HCT116 (cell line): ENCODE results near the gene CLASP1. TPM values are rescaled to one million over a fixed set of nuclear protein-coding genes. Genes with fewer than 3 reads are reported as not detected.
A peak's percentile ranks its signal among the peaks of the same experiment; 100 is the strongest.

Experiments used
- ATAC-seq: fragments of 200-7000 bp; cut with Tn5 transposase; 2 replicates; pipeline ENCODE4 v1.9.1; 2020; ENCODE audit warnings: mild to moderate bottlenecking, moderate library complexity
- BruUV-seq: library from RNA; stranded (reverse); fragments of 400-500 nt; replicated peaks from 2 replicates; lab custom pipeline; 2021; lab: Mats Ljungman, UMichigan
- CTCF ChIA-PET: fragments of 300-600 bp; sonication (Branson Sonifier 250); formaldehyde crosslinking; loops from one replicate; lab custom pipeline; 2021; ENCODE audit warnings: antibody characterized with exemption; lab: Charles Lee
- POLR2A ChIA-PET: fragments of 300-600, 350-600 bp; sonication (Branson Sonifier 250); formaldehyde crosslinking; loops from one replicate; lab custom pipeline; 2021; ENCODE audit warnings: antibody characterized with exemption; lab: Charles Lee
- RAD21 ChIA-PET, 2 experiments: fragments of 300-600 bp; sonication (Branson Sonifier 250); formaldehyde crosslinking; loops; one replicate each; lab custom pipeline; 2023; ENCODE audit warnings: low total read pairs in 2 of 2; ENCODE audit not compliant: uncharacterized antibody in 2 of 2, unreplicated experiment in 2 of 2, low non-redundant PET in 1 of 2; lab: Charles Lee
- DNase-seq: peaks from one replicate; pipeline ENCODE4 v3.0.0-alpha.2; 2010; ENCODE audit warnings: low read depth, low spot score
- H2AFZ ChIP-seq: fragments of 200-600 bp; shearing (Covaris generic), sonication (generic); 2 replicates; pipeline ENCODE4 v1.6.1; 2017; ENCODE audit warnings: low read depth, mixed run types, mixed read lengths, antibody characterized with exemption, low read length; ENCODE audit not compliant: poor library complexity, severe bottlenecking
- H3K27ac ChIP-seq: 2 replicates; pipeline ENCODE4 v1.5.1; 2012; ENCODE audit warnings: low read depth, low read length
- H3K27me3 ChIP-seq: fragments of 200-600 bp; sonication (generic); 2 replicates; pipeline ENCODE4 v1.6.1; 2016; ENCODE audit warnings: mixed run types, low read length, mixed read lengths; ENCODE audit not compliant: insufficient read depth
- H3K36me3 ChIP-seq, 2 experiments: fragments of 200-500 bp in 1 of 2; fragments of 200-600 bp in 1 of 2; sonication (Bioruptor generic) in 1 of 2; sonication (generic) in 1 of 2; 2 replicates each; pipeline versions ENCODE4 v1.5.1 to v1.6.1; 2014 to 2016; ENCODE audit warnings: low read length in 2 of 2, inconsistent platforms in 1 of 2, mixed read lengths in 1 of 2, mixed run types in 1 of 2; ENCODE audit not compliant: insufficient read depth in 2 of 2, control insufficient read depth in 1 of 2
- H3K4me1 ChIP-seq, 2 experiments: fragments of 200-600 bp in 1 of 2; sonication (generic) in 1 of 2; 2 replicates each; pipeline versions ENCODE4 v1.5.1 to v1.6.1; 2012 to 2017; ENCODE audit warnings: low read length in 2 of 2, inconsistent platforms in 1 of 2, mild to moderate bottlenecking in 1 of 2, mixed read lengths in 1 of 2, mixed run types in 1 of 2, moderate library complexity in 1 of 2; ENCODE audit not compliant: insufficient read depth in 2 of 2, control insufficient read depth in 1 of 2
- H3K4me2 ChIP-seq: fragments of 200-600 bp; sonication (generic); 2 replicates; pipeline ENCODE4 v1.6.1; 2017; ENCODE audit warnings: mixed run types, low read length, mixed read lengths
- H3K4me3 ChIP-seq, 2 experiments: fragments of 200-600 bp in 1 of 2; sonication (generic) in 1 of 2; replicated peaks in 1 of 2; 2 replicates each; pipeline ENCODE4 v1.5.1; 2011 to 2016; ENCODE audit warnings: low read length in 2 of 2, control low read depth in 1 of 2, low read depth in 1 of 2, mild to moderate bottlenecking in 1 of 2, mixed read lengths in 1 of 2, mixed run types in 1 of 2
- H3K79me2 ChIP-seq: fragments of 200-600 bp; sonication (generic); 2 replicates; pipeline ENCODE4 v1.6.1; 2017; ENCODE audit warnings: mild to moderate bottlenecking, mixed run types, low read length, moderate library complexity, mixed read lengths; ENCODE audit not compliant: insufficient read depth
- H3K9ac ChIP-seq: fragments of 200-600 bp; sonication (generic); 2 replicates; pipeline ENCODE4 v1.6.1; 2016; ENCODE audit warnings: low read length, mixed read lengths
- H3K9me2 ChIP-seq: fragments of 200-600 bp; sonication (generic), shearing (Covaris generic); 2 replicates; pipeline ENCODE4 v1.6.1; 2017; ENCODE audit warnings: mixed run types, mild to moderate bottlenecking, moderate library complexity; ENCODE audit not compliant: insufficient read depth
- H3K9me3 ChIP-seq, 2 experiments: fragments of 200-500 bp in 1 of 2; fragments of 200-600 bp in 1 of 2; sonication (Bioruptor generic) in 1 of 2; sonication (generic) in 1 of 2; 2 replicates each; pipeline ENCODE4 v1.6.1; 2014 to 2017; ENCODE audit warnings: low read length in 2 of 2, mixed read lengths in 2 of 2, inconsistent platforms in 1 of 2, low read depth in 1 of 2, mild to moderate bottlenecking in 1 of 2, mixed run types in 1 of 2, moderate library complexity in 1 of 2; ENCODE audit not compliant: control insufficient read depth in 1 of 2, insufficient read depth in 1 of 2
- H4K20me1 ChIP-seq: fragments of 200-600 bp; sonication (generic), shearing (Covaris generic); 2 replicates; pipeline ENCODE4 v1.6.1; 2017; ENCODE audit warnings: mixed run types, mild to moderate bottlenecking, moderate library complexity; ENCODE audit not compliant: insufficient read depth
- ATF3 ChIP-seq: IDR thresholded peaks from 2 replicates; pipeline ENCODE4 v1.6.1; 2012
- CEBPB ChIP-seq: IDR thresholded peaks from 2 replicates; pipeline ENCODE4 v1.6.1; 2012; ENCODE audit warnings: low read depth
- EZH2phosphoT487 ChIP-seq: fragments of 200-600 bp; IDR thresholded peaks from 2 replicates; pipeline ENCODE4 v1.6.1; 2018; ENCODE audit warnings: antibody characterized with exemption, borderline replicate concordance
- FOSL1 ChIP-seq: IDR thresholded peaks from 2 replicates; pipeline ENCODE4 v1.6.1; 2012; ENCODE audit warnings: low read depth
- MAX ChIP-seq: IDR thresholded peaks from 2 replicates; pipeline ENCODE4 v1.6.1; 2012
- POLR2A ChIP-seq: IDR thresholded peaks from 2 replicates; pipeline ENCODE4 v1.7.0; 2011; ENCODE audit warnings: borderline replicate concordance; ENCODE audit not compliant: insufficient read depth, insufficient read length; ENCODE audit errors: extremely low read depth
- SP1 ChIP-seq: IDR thresholded peaks from 2 replicates; pipeline ENCODE4 v1.6.1; 2012; ENCODE audit warnings: low read depth
- SRF ChIP-seq: IDR thresholded peaks from 2 replicates; pipeline ENCODE4 v1.6.1; 2012; ENCODE audit warnings: low read depth
- TCF7L2 ChIP-seq: IDR thresholded peaks from 2 replicates; pipeline ENCODE4 v1.7.0; 2011; ENCODE audit warnings: borderline replicate concordance, inconsistent platforms; ENCODE audit not compliant: insufficient read depth, insufficient read length; ENCODE audit errors: extremely low read depth
- YY1 ChIP-seq: IDR thresholded peaks from 2 replicates; pipeline ENCODE4 v1.6.1; 2011; ENCODE audit warnings: low read length, low read depth, moderate library complexity, mild to moderate bottlenecking; ENCODE audit not compliant: insufficient replicate concordance; ENCODE audit errors: extremely low read depth
- ZNF274 ChIP-seq: fragments of 200-500 bp; sonication (Bioruptor generic); IDR thresholded peaks from 2 replicates; pipeline ENCODE4 v1.6.1; 2014; ENCODE audit warnings: mild to moderate bottlenecking, low read depth, low read length, inconsistent platforms
- intact Hi-C: fragments of 100-400 bp; cut with micrococcal nuclease; formaldehyde crosslinking; loops from 2 replicates; pipeline ENCODE4 v1.10.0; 2022
- total RNA-seq: library from RNA; stranded (reverse); gene quantifications from one replicate; pipeline ENCODE4 v1.2.1, GENCODE V29; 2021; ENCODE audit not compliant: unreplicated experiment
- TF ChIP-seq, protein P1 (sequence below), 3 experiments: fragments of 200-600 bp in 1 of 3; sonication (generic) in 1 of 3; IDR thresholded peaks in 2 of 3; conservative IDR thresholded peaks in 1 of 3; 2 replicates each; pipeline ENCODE4 v1.5.1; 2012 to 2017; ENCODE audit warnings: low read depth in 2 of 3, low read length in 2 of 3, antibody characterized with exemption in 1 of 3, borderline replicate concordance in 1 of 3, control low read depth in 1 of 3, mild to moderate bottlenecking in 1 of 3, mixed read lengths in 1 of 3, mixed run types in 1 of 3, moderate library complexity in 1 of 3; ENCODE audit not compliant: insufficient read depth in 1 of 3

CLASP1 gene
- total RNA-seq, 1 experiment from 2014 or later: 41.9 TPM

- ChIA-PET CTCF (no interaction called here), RAD21 (no interaction called here), POLR2A (interaction anchor here (0.8 to 3.3 kb wide), 6 partner anchors 9 to 120 kb away, joined by 3 to 22 read pairs (median 3); partner anchors contain the start of genes RNU4ATAC and TSN)
- H3K27me3 ChIP-seq: no peaks in the 10 kb centered on the region
- H2AFZ ChIP-seq: peak overlapping the region; percentile 33
- intact Hi-C loops: loop anchor here (5.0 kb wide), 1 partner anchor 37 kb away; no protein-coding TSS in a partner anchor
- H3K79me2 ChIP-seq: peaks cover 55% of the 10 kb centered on the region
- peak overlapping the region; percentile 69 for H3K9ac ChIP-seq
- no peaks in the 10 kb centered on the region for H3K9me2 ChIP-seq
- H3K4me3 ChIP-seq: peak overlapping the region; percentile 78 to 86
- no peaks in the 10 kb centered on the region for H3K36me3 ChIP-seq
- H3K4me2 ChIP-seq: peak overlapping the region; percentile 86
- no peaks in the 10 kb centered on the region for H4K20me1 ChIP-seq
- DNase-seq (no peak), ATAC-seq (peak; percentile 18)
- H3K27ac ChIP-seq: peak overlapping the region; percentile 87
- no peaks in the 10 kb centered on the region for H3K9me3 ChIP-seq
- BruUV-seq: TSS peak; percentile 73
- peaks cover 6 to 19% of the 10 kb centered on the region in 2 experiments; a peak in 3 of 4 replicates for H3K4me1 ChIP-seq
- TF ChIP-seq SRF: no peak
Observed at GRCh38 chr2:121650315-121650930, 1.2 kb upstream of the CLASP1 start.

- H4K20me1 ChIP-seq: no peaks in the 10 kb centered on the region
- peak overlapping the region; percentile 78 to 86 for H3K4me3 ChIP-seq
- H3K9me3 ChIP-seq: no peaks in the 10 kb centered on the region
- H3K36me3 ChIP-seq: no peaks in the 10 kb centered on the region
- intact Hi-C loops: loop anchor here (1.0 to 5.0 kb wide), 2 partner anchors 38 to 119 kb away; partner anchors contain the start of gene RNU4ATAC
- H3K4me2 ChIP-seq: peak overlapping the region; percentile 86
- CTCF ChIA-PET: interaction anchor here (0.8 kb wide), 1 partner anchor 119 kb away, joined by 3 read pairs; the partner anchor contains the start of gene RNU4ATAC
- ATAC-seq (peak; percentile 96), DNase-seq (peak; percentile 93)
- POLR2A ChIA-PET: interaction anchor here (0.8 to 3.3 kb wide), 6 partner anchors 8 to 119 kb away, joined by 3 to 22 read pairs (median 3); partner anchors contain the start of genes RNU4ATAC and TSN
- H3K9ac ChIP-seq: peak overlapping the region; percentile 69
- no TSS peak for BruUV-seq
- peak overlapping the region; percentile 87 for H3K27ac ChIP-seq
- no peaks in the 10 kb centered on the region for H3K9me2 ChIP-seq
- H3K79me2 ChIP-seq: peaks cover 62% of the 10 kb centered on the region
- H3K4me1 ChIP-seq: peaks cover 6 to 19% of the 10 kb centered on the region in 2 experiments; a peak in 3 of 4 replicates
- RAD21 ChIA-PET: no interaction called here
- no peaks in the 10 kb centered on the region for H3K27me3 ChIP-seq
- H2AFZ ChIP-seq: peak overlapping the region; percentile 33
- no peak for TF ChIP-seq ATF3
- TF ChIP-seq YY1: peak; percentile 46
- peak; percentile 90 for TF ChIP-seq POLR2A
- no peak for TF ChIP-seq FOSL1
- no peak for TF ChIP-seq CEBPB
- TF ChIP-seq EZH2phosphoT487: no peak
- no peak for TF ChIP-seq TCF7L2
- no peak for TF ChIP-seq ZNF274
- TF ChIP-seq SRF: peak; percentile 40
- TF ChIP-seq MAX: peak; percentile 85
- peak; percentile 60 for TF ChIP-seq SP1
- TF ChIP-seq, protein P1, sequence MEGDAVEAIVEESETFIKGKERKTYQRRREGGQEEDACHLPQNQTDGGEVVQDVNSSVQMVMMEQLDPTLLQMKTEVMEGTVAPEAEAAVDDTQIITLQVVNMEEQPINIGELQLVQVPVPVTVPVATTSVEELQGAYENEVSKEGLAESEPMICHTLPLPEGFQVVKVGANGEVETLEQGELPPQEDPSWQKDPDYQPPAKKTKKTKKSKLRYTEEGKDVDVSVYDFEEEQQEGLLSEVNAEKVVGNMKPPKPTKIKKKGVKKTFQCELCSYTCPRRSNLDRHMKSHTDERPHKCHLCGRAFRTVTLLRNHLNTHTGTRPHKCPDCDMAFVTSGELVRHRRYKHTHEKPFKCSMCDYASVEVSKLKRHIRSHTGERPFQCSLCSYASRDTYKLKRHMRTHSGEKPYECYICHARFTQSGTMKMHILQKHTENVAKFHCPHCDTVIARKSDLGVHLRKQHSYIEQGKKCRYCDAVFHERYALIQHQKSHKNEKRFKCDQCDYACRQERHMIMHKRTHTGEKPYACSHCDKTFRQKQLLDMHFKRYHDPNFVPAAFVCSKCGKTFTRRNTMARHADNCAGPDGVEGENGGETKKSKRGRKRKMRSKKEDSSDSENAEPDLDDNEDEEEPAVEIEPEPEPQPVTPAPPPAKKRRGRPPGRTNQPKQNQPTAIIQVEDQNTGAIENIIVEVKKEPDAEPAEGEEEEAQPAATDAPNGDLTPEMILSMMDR (IDR thresholded peaks at IDR 0.05 in 2 of 3, conservative IDR thresholded peaks at IDR 0.05 in 1 of 3; ENCODE audit: borderline replicate concordance in 1 of 3, insufficient read depth in 1 of 3, low read depth in 2 of 3, low read length in 2 of 3): no peak
Observed at GRCh38 chr2:121649596-121650314, 493 bp upstream of the CLASP1 start.
